HG03575 (cell line): Measurements from ENCODE around the gene LHX1.

Source experiments
- ATAC-seq: cut with Tn5 transposase; IDR thresholded peaks from one replicate; pipeline ENCODE4 v1.9.1; 2021; ENCODE audit not compliant: unreplicated experiment, insufficient number of reproducible peaks, low FRiP score; ENCODE audit errors: extremely low read depth

Gene LHX1

GRCh38 chr17:36937001-36937958, at the start of gene LHX1:
LHX1 (plus strand) TSS chr17:36937475; CDS start chr17:36938198, 723 bp downstream.
- no peak for ATAC-seq

- ATAC-seq: no peak
Observed at GRCh38 chr17:36888236-36888951, 48.9 kb upstream of the LHX1 start.

GRCh38 chr17:36889770-36890349, 47.4 kb upstream of the LHX1 start:
- ATAC-seq: no peak

DNA sequence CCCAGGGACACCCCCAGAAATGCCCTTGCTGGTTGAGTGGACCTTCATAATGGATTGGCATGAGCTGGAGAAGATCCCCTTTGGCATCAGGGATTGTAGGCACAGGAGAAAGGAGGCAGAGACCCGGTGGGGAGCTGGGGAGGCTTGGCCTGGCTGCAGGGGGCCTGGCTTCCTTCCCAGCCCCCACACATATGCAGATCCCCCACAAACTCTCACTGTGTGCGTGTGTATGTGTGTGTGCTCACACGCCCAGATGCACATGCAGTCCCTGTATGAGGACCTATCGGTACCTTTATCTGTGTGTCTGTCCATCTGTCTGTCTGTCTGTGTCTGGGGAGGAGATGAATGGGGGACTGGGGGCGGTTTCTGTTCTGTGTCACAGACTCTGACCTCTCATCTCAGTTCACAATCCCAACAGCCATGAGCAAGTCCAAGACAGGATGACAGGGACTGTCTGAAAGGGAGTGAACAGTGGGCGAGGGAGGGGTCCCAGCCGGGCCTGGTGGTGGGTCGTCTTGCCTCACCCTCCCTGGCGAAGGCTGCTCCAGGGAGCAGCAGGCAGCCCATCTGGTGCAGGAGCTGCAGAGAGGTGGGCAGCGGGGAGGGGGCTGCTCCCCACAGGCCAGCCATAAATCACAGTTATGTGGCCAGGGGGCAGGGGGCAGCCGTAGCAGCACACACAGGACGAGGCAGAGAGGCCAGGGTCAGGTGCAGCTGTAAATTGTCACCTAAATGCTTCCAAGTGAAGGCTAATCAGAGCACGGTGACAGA, 46.7 kb upstream of the LHX1 start:
- ATAC-seq: no peak

DNA sequence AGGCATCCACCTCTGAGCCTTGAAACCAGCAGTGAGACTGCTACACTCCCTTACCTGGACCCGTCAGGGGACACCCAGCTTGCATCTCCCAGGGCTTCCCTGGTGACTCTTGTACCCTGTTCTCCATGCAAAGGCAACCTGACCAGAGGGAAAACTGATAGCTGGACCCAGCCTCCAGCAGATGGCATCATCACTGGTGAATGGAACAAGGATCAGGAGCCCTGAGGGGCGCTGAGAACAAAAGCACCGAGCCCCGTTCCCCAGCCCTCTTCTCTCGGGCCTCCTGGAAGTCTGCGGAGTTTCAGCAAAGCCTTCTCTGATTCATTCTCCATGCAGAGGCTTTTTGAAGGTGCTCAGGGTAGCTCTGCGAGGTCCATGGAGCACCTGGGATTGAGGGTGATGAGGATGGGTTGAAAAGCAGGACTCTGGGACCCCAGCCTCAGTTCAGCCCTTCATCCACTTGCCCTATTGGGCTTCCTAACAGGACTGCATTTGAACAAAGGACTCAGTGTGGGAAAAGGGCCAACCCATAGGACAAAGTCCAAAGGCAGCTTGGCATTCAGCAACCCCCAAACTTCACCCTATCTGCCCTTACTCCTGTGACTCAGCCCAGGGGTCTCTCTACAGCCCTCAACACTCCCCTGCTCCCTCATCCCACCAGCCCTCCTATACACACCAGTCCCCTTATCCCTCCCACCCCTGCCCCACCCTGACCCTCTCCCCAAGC, 45.0 kb upstream of the LHX1 start:
- no peak for ATAC-seq

GRCh38 chr17:36894177-36894576, 43.1 kb upstream of the LHX1 start:
- no peak for ATAC-seq

GRCh38 chr17:36894925-36895324, 42.4 kb upstream of the LHX1 start:
- ATAC-seq: no peak

- ATAC-seq: no peak
Observed at GRCh38 chr17:36899250-36900159, 37.8 kb upstream of the LHX1 start.

DNA sequence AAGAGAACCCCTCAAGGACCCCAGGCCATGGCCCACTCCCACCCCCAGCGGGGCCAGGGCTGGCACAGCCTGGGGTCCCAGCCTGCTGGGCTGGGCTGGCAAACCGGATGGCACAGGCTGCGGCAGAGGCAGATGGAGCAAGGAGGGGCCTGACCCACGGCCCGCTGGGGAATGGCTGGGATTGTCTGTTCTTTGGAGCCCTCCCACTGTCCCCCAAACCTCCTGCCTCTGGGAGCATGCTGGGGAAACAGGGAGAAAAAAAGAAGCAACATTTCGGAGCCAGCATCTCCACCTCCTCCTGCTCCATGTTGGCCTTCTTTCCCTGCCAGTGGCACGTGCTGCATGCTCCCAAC, 37.1 kb upstream of the LHX1 start:
- no peak for ATAC-seq

GRCh38 chr17:36901506-36901905, 35.8 kb upstream of the LHX1 start:
- no peak for ATAC-seq

- no peak for ATAC-seq
Observed at GRCh38 chr17:36907407-36907806, 29.9 kb upstream of the LHX1 start.

DNA sequence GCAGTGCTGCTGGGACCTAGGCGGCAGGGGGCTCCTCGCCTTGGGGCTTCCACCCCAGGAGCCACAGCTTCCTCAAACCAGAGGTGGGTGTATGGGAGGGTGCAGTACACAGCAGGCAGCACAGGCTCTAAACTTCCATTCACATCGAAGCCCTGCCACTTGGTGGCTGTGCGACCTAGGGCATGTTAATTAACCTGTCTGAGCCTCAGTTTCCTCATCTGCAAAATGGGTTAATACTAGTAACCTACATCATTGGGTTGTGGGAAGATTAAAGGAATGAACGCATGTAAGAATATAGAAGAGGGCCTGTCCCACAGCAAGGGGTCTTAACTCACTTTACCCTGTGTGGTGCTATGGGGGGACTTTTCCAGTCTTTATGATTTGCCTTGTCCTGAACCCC, 26.8 kb upstream of the LHX1 start:
- no peak for ATAC-seq

GRCh38 chr17:36911001-36911400, 26.3 kb upstream of the LHX1 start:
- no peak for ATAC-seq

DNA sequence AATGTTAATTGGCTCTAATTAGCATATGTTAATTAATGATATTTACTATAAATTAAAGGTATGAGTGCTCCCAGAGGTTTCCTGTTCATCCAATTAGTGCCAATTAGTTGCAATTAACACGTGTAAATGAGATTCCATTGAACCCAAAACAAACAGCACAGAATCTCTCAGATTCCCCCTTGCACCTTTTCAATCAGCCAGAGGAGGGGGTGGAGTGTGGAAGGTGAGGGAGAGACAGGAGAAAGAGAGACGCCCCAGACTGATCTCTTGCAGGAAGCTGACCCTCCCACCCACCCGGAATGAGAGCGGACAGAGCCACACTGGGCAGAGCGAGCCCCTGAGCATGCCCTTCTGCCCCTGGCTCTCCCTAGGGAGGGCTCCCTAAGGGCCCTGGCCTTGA, 24.1 kb upstream of the LHX1 start:
- ATAC-seq: no peak

- ATAC-seq: no peak
Observed at GRCh38 chr17:36918211-36918691, 19.0 kb upstream of the LHX1 start.

GRCh38 chr17:36919407-36919968, 17.8 kb upstream of the LHX1 start:
- no peak for ATAC-seq
